Adrenal gland (tissue), 12 donors: ENCODE measurements around the gene KRT78. TPM values are rescaled to one million over a fixed set of nuclear protein-coding genes. Genes with fewer than 3 reads are reported as not detected.

Source experiments
- DNase-seq, 7 donors: peaks; one replicate each; pipeline ENCODE4 v3.0.0-alpha.2; 2019 to 2020
- H3K27ac ChIP-seq, 5 donors: fragments of 200-600 bp; sonication (generic) in 4 of 5; 1 replicate in 3 of 5; 2 replicates in 2 of 5; pipeline versions ENCODE4 v1.5.1 to v1.8.0; 2016 to 2020; ENCODE audit warnings: mild to moderate bottlenecking in 1 of 5
- H3K27me3 ChIP-seq: fragments of 200-600 bp; 2 replicates; pipeline ENCODE4 v1.8.0; 2021
- H3K36me3 ChIP-seq, 2 donors: fragments of 200-600 bp; replicated peaks in 1 of 2; 1 replicate in 1 of 2; 2 replicates in 1 of 2; pipeline versions ENCODE4 v1.5.1 to v1.8.0; 2018 to 2022
- H3K4me1 ChIP-seq, 2 donors: fragments of 200-600 bp; replicated peaks in 1 of 2; 1 replicate in 1 of 2; 2 replicates in 1 of 2; pipeline versions ENCODE4 v1.5.1 to v1.8.0; 2018 to 2021
- H3K4me3 ChIP-seq, 4 donors: fragments of 200-600 bp; sonication (generic) in 3 of 4; one replicate each; pipeline ENCODE4 v1.5.1; 2016 to 2018
- H3K9me3 ChIP-seq, 3 donors: fragments of 200-600 bp; sonication (generic) in 1 of 3; replicated peaks in 1 of 3; 1 replicate in 2 of 3; 2 replicates in 1 of 3; pipeline versions ENCODE4 v1.5.1 to v1.8.0; 2016 to 2021
- CTCF ChIP-seq, 6 experiments: fragments of 450-650 bp in 4 of 6; fragments of 200-600 bp in 2 of 6; sonication (generic) in 1 of 6; IDR thresholded peaks; 1 replicate in 5 of 6; 2 replicates in 1 of 6; pipeline versions ENCODE4 v1.5.1 to v1.8.0; 2016 to 2021; ENCODE audit warnings: antibody characterized with exemption in 6 of 6, mild to moderate bottlenecking in 2 of 6, moderate library complexity in 1 of 6
- POLR2A ChIP-seq, 2 donors: fragments of 450-650 bp; IDR thresholded peaks; one replicate each; pipeline ENCODE4 v1.6.1; 2017; ENCODE audit warnings: antibody characterized with exemption in 2 of 2, mild to moderate bottlenecking in 2 of 2, moderate library complexity in 1 of 2
- WGBS, 4 donors: extraction: QIAGEN DNeasy Blood & Tissue Kit in 2 of 4; methylation state at CpG; one replicate each; pipeline versions ENCODE4 v1.1.5 to v1.1.7; 2013 to 2017; 5-methylcytosine and 5-hydroxymethylcytosine counted together
- intact Hi-C, 2 donors: fragments of 100-400 bp; cut with DNase I; formaldehyde crosslinking; loops; one replicate each; pipeline versions ENCODE4 v1.14.1 to v1.15.0; 2022 to 2023
- polyA plus RNA-seq, 3 donors: library from polyadenylated mRNA; stranded (reverse); fragments of 200-250 nt in 2 of 3; fragments of 350-450 nt in 1 of 3; fragmentation: Illumina TruSeq in 1 of 3; extraction: RNeasy Lipid Tissue Mini Kit (QIAGEN cat#74804) in 1 of 3; gene quantifications; one replicate each; pipeline ENCODE4 v1.2.3, GENCODE V29; 2013 to 2014
- total RNA-seq, 9 donors: library from RNA; depleted of rRNA in 4 of 9; stranded (reverse); fragments of >200 nt in 4 of 9; fragments of 120-200 nt in 1 of 9; fragmentation: NEBNext Ultra II Directional in 1 of 9; extraction: Animal tissue kit (Norgen Biotek cat#: 25700) in 1 of 9; gene quantifications; one replicate each; pipeline versions ENCODE4 v1.1.0 to v1.2.4, GENCODE V29; 2013 to 2023
- donor health status: healthy with polysubstance abuse.
- donor health status: Bipolar disorder and iron deficiency.
- donor health status: DM: yes; HTN: yes; CAD: no.
- donor health status: DM: no; HTN: no; CAD: no.
- donor health status: DM: no; HTN: no; CAD: no.
- donor health status: DM: yes; HTN: yes; CAD: no.

KRT78 gene
- total and polyA plus RNA-seq, 12 donors = 0.34 TPM; not detected in 11

DNA sequence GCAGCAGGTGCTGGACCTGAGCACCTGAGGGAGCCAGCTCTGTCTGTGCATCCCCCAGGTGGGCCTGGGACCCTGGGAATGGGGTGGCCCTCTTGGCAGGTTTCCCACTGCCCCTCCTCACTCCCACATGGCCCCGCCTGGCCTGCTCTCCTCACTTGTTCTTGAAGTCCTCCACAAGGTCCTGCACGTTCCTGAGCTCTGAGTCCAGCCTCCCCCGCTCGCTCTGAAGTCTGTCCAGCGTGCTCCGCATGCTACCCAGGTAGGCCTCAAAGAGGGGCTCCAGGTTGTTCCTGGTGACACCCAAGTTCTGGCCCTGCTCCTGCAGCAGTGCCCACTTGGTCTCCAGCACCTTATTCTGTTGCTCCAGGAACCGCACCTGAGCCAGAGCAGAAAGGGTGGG is 17.5 kb downstream of the KRT78 start:
- no peak for DNase-seq
- Histone ChIP-seq H3K4me3 (no peak overlapping the region), H3K9me3 (no peaks in the 10 kb centered on the region), H3K36me3 (no peaks in the 10 kb centered on the region), H3K4me1 (no peaks in the 10 kb centered on the region), H3K27ac (no peak overlapping the region), H3K27me3 (peaks cover 9% of the 10 kb centered on the region)
- WGBS, 4 donors = 83 to 88% (median 85%) methylated on average over 6 to 7 of the region's 7 CpGs
- intact Hi-C loops = no loop called here
- TF ChIP-seq POLR2A (IDR thresholded peaks at IDR 0.05) = no peak
- TF ChIP-seq CTCF (IDR thresholded peaks at IDR 0.05) = no peak

- Histone ChIP-seq H3K4me1 (no peaks in the 10 kb centered on the region), H3K27ac (no peak overlapping the region), H3K27me3 (peaks cover 6% of the 10 kb centered on the region), H3K4me3 (no peak overlapping the region), H3K9me3 (no peaks in the 10 kb centered on the region), H3K36me3 (no peaks in the 10 kb centered on the region)
- intact Hi-C loops = no loop called here
- no peak for DNase-seq
- WGBS, 4 donors = 73 to 79% (median 75%) methylated on average over 4 to 8 of the region's 8 CpGs
- TF ChIP-seq POLR2A (IDR thresholded peaks at IDR 0.05) = no peak
- TF ChIP-seq CTCF (IDR thresholded peaks at IDR 0.05) = no peak
These were observed 18.6 kb downstream of the KRT78 start for GRCh38 chr12:52829986-52830770.

GRCh38 chr12:52828591-52829021 is 20.2 kb downstream of the KRT78 start:
- TF ChIP-seq CTCF (IDR thresholded peaks at IDR 0.05) (no peak), POLR2A (IDR thresholded peaks at IDR 0.05) (no peak)
- Histone ChIP-seq H3K27me3 (peaks cover 6% of the 10 kb centered on the region), H3K36me3 (no peaks in the 10 kb centered on the region), H3K4me1 (no peaks in the 10 kb centered on the region), H3K27ac (no peak overlapping the region), H3K4me3 (no peak overlapping the region), H3K9me3 (no peaks in the 10 kb centered on the region)
- WGBS, 4 donors = 18 to 42% (median 30%) methylated on average over 2 of the region's 2 CpGs
- intact Hi-C loops = no loop called here
- no peak for DNase-seq

DNA sequence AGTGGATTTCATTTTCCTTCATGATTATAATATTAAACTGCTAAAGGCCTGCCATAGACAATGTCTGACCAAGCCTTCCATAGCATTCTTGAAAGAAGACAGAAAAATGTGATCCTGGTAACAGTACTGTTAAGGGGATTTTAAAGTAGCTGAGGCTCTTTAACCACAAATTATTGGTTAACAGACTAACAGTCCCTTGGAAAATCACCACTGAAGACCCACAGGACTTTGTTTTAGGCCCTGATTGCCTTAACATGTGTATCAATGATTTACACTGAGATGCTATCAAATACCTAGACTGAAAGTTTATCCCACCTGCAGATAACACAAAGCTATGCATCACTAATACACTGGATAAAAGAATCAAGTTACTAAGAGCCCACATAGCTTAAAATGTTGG is 20.6 kb downstream of the KRT78 start:
- Histone ChIP-seq H3K27ac (no peak overlapping the region), H3K27me3 (peaks cover 6% of the 10 kb centered on the region), H3K36me3 (no peaks in the 10 kb centered on the region), H3K4me1 (no peaks in the 10 kb centered on the region), H3K9me3 (no peaks in the 10 kb centered on the region), H3K4me3 (no peak overlapping the region)
- DNase-seq = no peak
- intact Hi-C loops = no loop called here
- TF ChIP-seq CTCF (IDR thresholded peaks at IDR 0.05) (no peak), POLR2A (IDR thresholded peaks at IDR 0.05) (no peak)
